ENCODE data around the gene NELFB. TPM values are rescaled to one million over a fixed set of nuclear protein-coding genes. Genes with fewer than 3 reads are reported as not detected.

Gene NELFB
- total RNA-seq, 3 donors from 2014 or later: 32.6 to 39.2 (median 38.7) TPM

DNA sequence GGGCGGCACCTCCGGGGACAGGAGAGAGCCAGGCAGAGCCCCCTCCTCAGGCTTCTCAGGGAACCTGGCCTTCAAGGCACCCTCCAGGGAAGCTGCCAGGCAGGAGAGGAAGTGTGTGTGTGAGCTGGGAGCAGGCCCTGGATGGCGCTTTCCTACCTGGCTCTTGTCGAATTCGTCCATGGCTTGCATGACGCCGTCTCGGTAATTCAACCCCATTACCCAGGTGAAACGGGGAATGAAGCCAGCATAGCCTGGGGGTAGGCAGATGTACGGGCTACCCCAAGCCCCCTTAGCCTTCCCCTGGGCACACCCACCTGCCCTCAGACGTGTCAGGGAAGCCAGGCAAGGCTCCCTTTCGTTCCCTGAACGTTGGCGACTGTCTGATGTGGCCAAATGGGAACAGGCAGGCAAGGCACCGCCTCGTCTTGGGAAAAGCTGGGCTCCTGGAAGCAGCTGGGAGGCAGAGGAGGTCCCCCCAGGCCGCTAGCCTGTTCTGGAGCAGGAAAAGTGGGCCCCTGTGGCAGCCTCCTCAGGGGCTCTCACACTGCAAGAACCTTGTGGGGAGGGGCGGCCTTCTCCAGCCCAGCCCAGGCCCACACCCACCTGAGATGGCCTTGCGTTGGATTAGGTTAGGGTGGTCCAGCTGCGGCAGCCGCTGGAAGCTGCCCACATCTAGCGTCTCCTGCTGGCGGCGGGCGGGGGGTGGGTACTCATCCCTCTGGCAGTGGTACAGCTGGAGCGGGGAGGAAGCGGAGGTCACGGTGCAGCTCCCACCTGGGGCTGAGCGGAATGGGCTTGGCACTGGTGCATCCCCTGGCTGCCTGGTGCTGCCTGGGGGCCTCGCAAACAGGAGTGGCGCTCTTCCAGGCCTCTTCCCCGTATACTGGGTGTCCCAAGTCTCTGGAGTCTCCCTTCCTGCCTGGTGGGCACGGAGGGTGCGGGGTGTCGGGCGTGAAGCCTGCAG is 10.4 kb upstream of the NELFB start:
- Histone ChIP-seq H3K9me3 (no peaks in the 10 kb centered on the region), H3K36me3 (no peaks in the 10 kb centered on the region), H3K4me3 (no peak overlapping the region), H3K27ac (no peak overlapping the region), H3K27me3 (no peaks in the 10 kb centered on the region), H3K4me1 (peaks cover 5 to 6% of the 10 kb centered on the region in 2 donors)
- intact Hi-C loops (cut with DNase I; ENCODE audit: low total_unique reads): no loop called here
- no peak for DNase-seq (ENCODE audit: low spot score in 2 of 2)
- TF ChIP-seq, protein P1, sequence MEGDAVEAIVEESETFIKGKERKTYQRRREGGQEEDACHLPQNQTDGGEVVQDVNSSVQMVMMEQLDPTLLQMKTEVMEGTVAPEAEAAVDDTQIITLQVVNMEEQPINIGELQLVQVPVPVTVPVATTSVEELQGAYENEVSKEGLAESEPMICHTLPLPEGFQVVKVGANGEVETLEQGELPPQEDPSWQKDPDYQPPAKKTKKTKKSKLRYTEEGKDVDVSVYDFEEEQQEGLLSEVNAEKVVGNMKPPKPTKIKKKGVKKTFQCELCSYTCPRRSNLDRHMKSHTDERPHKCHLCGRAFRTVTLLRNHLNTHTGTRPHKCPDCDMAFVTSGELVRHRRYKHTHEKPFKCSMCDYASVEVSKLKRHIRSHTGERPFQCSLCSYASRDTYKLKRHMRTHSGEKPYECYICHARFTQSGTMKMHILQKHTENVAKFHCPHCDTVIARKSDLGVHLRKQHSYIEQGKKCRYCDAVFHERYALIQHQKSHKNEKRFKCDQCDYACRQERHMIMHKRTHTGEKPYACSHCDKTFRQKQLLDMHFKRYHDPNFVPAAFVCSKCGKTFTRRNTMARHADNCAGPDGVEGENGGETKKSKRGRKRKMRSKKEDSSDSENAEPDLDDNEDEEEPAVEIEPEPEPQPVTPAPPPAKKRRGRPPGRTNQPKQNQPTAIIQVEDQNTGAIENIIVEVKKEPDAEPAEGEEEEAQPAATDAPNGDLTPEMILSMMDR (IDR thresholded peaks at IDR 0.05): no peak
- TF ChIP-seq POLR2AphosphoS5 (IDR thresholded peaks at IDR 0.05): peak in 1 of 3 donors; percentile 28
- no peak for TF ChIP-seq POLR2A (IDR thresholded peaks at IDR 0.05)

DNA sequence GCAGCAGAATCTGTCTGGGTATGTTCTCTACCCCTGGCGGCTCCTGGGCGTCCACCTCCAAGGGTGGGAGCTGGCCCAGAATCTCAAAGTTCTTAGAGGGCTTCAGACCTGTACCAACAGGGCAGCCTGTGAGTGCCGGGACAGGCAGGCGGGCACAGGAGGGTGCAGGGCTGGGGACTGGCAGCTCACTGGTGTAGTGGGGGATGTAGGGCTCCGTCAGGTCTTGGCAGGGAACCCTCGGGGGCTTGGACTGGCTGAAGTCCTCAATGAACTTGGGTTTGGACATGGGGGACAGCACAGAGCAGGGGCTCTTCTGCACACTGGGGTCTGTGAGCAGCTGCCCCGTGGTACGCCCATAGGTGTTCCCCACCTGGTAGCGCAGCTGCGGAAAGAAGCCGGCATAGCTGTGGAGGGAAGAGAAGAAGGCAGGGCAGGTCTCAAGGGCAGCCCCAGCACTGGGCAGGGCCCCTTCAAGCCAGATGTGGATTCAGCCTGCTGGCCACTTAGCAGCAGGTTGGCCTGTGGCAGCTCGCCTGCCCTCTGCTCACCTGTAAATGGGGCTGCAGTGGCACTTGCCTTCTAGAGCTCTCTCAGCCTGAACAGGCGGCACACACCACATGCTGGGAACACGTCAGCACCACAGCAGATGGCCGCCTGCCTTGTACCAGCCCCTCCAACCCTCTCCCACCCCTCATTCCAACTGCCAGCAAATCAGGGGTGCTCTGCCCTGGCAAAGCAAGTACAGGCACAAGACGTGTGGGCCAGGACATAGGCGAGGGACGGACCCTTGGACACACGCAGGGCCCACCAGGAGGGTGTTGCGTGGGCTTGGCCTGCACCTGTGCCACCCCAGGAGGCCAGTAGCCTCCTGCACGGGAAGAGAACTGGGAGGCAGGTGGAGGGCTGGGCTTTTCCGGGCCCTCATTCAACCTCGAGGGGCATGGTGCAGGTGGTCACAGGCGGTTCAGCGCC is 9.4 kb upstream of the NELFB start:
- Histone ChIP-seq H3K27me3 (no peaks in the 10 kb centered on the region), H3K36me3 (no peaks in the 10 kb centered on the region), H3K4me3 (no peak overlapping the region), H3K4me1 (peaks cover 5 to 6% of the 10 kb centered on the region in 2 donors), H3K27ac (no peak overlapping the region), H3K9me3 (no peaks in the 10 kb centered on the region)
- DNase-seq (ENCODE audit: low spot score in 2 of 2): no peak
- TF ChIP-seq, protein P1 (IDR thresholded peaks at IDR 0.05): no peak
- no peak for TF ChIP-seq POLR2AphosphoS5 (IDR thresholded peaks at IDR 0.05)
- TF ChIP-seq POLR2A (IDR thresholded peaks at IDR 0.05): no peak
- intact Hi-C loops (cut with DNase I; ENCODE audit: low total_unique reads): no loop called here

DNA sequence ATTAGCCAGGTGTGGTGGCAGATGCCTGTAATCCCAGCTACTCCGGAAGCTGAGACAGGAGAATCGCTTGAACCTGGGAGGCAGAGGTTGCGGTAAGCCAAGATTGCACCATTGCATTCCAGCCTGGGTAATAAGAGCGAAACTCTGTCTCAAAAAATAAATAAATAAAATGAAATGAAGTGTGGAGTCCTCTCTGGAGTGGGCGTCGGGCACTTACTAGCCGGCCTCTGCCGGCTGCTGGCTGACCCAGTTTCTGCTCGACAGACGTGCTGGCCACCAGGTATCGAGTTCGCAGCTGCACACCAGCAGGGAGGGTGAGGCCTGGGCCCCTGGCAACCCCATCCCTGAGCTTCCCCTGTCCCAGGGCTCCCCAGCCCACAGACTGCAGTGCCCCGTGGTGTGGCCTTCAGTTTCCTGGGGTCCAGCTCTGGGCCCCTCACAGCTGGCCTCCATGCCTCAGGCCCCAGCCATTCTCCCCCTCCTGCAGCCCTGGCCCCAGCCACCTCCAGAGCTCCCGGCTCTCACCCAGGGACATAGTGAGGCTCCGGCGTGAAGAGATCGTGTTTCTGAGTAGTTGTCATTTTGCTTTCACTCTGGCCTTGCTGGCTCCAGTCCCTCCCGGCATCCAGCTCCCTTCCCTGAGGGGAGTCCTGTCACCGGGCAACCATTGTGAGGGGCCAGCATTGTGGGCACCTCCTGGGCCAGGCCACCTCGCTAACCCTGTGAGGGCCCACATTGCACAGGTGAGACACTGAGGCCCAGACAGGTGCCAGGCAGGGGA is 7.8 kb upstream of the NELFB start:
- no peak for TF ChIP-seq POLR2AphosphoS5 (IDR thresholded peaks at IDR 0.05)
- TF ChIP-seq, protein P1 (IDR thresholded peaks at IDR 0.05): no peak
- no peak for TF ChIP-seq POLR2A (IDR thresholded peaks at IDR 0.05)
- Histone ChIP-seq H3K4me3 (no peak overlapping the region), H3K27ac (no peak overlapping the region), H3K27me3 (no peaks in the 10 kb centered on the region), H3K9me3 (no peaks in the 10 kb centered on the region), H3K36me3 (no peaks in the 10 kb centered on the region), H3K4me1 (peaks cover 2 to 3% of the 10 kb centered on the region in 2 donors)
- DNase-seq (ENCODE audit: low spot score in 2 of 2): no peak
- intact Hi-C loops (cut with DNase I; ENCODE audit: low total_unique reads): no loop called here

DNA sequence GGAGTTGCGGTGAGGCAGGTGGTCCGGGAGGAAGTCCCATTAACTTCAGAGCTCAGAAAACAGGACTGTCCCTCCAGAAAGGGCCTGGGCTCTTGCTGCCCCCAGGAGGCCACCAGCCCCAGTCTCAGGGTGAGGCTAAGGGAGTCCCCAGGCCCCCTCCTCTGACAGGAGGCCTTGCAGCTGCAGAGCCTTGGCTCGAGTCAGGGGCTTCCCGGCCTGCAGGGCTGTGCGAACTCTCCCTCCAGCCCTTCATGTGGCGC is 7.3 kb upstream of the NELFB start:
- intact Hi-C loops (cut with DNase I; ENCODE audit: low total_unique reads): no loop called here
- H3K36me3 ChIP-seq: no peaks in the 10 kb centered on the region
- H3K27me3 ChIP-seq: no peaks in the 10 kb centered on the region
- no peak overlapping the region for H3K4me3 ChIP-seq
- no peaks in the 10 kb centered on the region for H3K9me3 ChIP-seq
- DNase-seq (ENCODE audit: low spot score in 2 of 2): no peak
- no peak for TF ChIP-seq POLR2A (IDR thresholded peaks at IDR 0.05)
- TF ChIP-seq, protein P1 (IDR thresholded peaks at IDR 0.05): no peak
- no peak for TF ChIP-seq POLR2AphosphoS5 (IDR thresholded peaks at IDR 0.05)
- no peaks in the 10 kb centered on the region for H3K4me1 ChIP-seq
- no peak overlapping the region for H3K27ac ChIP-seq
